Suppressor macrophage (primary cell): ENCODE data around the gene ANTKMT.
"Not testable (repeated sequence)": the region's sequence is repeated elsewhere in the genome, so short reads cannot be mapped to it uniquely, and the experiment has no call there.

Source experiments
- DNase-seq, 4 experiments: peaks; one replicate each; pipeline ENCODE4 v3.0.0-alpha.2; 2020 to 2022

The ANTKMT gene

DNA sequence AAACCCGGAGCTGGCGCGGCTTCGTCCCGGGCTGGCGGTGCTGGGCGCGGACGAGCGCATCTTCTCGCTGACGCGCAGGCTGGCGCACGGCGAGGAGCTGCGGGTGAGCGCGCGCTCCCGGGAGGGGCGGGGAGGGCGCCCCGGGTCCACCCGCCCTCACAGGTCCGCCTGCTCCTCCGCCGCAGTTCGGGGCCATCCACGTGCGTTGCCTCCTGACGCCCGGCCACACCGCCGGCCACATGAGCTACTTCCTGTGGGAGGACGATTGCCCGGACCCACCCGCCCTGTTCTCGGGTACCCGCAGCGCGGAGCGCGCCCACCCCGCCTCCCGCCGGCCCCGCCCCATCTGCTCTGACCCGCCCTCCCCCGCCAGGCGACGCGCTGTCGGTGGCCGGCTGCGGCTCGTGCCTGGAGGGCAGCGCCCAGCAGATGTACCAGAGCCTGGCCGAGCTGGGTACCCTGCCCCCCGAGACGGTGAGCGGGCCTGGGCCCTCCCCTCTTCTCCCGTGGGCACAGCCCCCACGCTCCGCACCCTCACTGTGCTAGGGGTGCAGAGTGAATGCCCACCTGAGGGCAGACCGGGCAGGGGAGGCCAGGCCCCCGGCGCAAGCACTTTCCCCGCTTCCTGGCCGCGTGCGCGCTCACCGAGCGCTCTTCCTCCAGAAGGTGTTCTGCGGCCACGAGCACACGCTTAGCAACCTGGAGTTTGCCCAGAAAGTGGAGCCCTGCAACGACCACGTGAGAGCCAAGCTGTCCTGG is 7.4 kb downstream of the ANTKMT start:
- DNase-seq = peak; percentile 74 to 92 (median 82)

GRCh38 chr16:728890-729744 is 8.2 kb downstream of the ANTKMT start:
- no peak for DNase-seq

GRCh38 chr16:729768-730665 is 9.1 kb downstream of the ANTKMT start:
- no peak for DNase-seq

DNA sequence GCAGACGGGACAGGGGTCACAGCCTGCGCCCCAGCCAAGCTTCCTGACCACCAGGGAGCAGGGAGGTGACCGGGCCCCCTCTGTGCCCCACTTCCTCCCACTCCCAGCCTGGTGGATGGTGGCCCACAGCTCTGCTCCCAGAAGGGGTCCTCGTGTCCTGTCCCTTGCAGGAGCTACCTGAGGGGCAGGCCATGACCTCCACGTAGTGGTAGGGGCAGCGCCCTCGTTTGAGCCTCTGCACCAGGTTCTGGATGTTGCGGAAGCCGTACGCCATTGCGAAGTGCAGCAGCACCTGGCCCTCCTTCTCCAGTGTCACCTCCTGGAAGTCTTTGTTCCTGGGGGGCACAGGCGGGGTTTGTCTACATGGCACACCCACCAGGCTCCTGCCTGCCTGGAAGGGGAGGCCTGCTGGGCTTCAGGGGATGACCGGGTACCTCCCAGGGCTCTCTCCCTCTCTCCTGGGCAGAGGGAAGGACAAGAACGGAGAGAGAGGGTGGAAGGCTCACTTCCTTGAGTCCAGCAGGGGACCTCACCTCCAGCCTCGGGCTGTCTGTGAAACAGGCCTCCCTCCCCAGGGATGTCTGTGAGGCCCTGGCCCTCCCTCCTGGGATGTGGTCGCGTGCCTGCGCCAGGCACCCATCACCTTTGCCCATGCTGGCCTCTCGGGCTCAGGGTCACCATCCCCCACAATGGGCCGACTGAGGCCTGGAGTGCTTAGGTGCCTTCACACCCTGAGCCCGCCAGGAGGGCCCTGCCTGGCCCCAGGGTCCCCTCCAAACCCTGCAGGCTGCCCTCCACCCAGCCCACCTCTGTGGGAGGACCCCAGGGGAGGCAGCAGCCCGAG is 9.9 kb downstream of the ANTKMT start:
- DNase-seq = peak in 1 of 4 experiments; percentile 1

DNA sequence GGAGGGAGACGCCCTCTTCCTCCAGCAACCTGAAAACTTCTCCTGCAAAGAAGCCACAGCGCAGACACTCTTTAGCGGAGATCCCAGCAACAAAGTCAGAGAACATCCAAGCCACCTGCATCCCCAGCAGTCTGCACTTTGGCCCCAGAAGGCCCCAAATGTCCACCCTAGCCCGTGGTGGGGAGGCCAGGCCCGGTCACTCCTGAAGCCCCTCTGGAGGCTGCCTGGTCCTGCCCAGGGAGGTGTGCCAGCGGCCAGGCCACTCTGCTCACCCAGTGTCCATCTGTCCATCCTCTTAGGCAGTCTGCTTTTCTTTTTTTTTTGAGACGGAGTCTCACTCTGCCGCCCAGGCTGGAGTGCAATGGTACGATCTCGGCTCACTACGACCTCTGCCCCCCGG is 11.4 kb downstream of the ANTKMT start:
- no peak for DNase-seq

DNA sequence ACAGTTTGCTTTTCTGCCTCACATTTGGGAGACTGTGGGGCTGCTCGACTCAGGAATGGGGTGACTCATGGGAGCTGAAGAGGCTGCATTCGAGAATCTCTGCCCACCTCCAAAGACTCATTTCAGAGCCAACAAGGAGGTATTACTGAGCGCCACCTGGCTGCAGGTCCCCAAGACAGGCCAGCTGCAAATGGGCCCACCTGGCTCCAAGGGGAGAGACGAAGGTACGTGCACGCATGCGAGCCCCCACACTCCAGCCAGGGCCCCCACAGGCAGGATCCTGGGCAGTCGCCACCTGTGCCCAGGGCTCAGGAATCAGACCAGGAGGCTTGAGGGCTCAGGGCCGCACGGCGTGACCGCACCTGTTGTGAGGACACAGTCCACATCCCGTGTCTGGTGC is 12.0 kb downstream of the ANTKMT start:
- DNase-seq = no peak

DNA sequence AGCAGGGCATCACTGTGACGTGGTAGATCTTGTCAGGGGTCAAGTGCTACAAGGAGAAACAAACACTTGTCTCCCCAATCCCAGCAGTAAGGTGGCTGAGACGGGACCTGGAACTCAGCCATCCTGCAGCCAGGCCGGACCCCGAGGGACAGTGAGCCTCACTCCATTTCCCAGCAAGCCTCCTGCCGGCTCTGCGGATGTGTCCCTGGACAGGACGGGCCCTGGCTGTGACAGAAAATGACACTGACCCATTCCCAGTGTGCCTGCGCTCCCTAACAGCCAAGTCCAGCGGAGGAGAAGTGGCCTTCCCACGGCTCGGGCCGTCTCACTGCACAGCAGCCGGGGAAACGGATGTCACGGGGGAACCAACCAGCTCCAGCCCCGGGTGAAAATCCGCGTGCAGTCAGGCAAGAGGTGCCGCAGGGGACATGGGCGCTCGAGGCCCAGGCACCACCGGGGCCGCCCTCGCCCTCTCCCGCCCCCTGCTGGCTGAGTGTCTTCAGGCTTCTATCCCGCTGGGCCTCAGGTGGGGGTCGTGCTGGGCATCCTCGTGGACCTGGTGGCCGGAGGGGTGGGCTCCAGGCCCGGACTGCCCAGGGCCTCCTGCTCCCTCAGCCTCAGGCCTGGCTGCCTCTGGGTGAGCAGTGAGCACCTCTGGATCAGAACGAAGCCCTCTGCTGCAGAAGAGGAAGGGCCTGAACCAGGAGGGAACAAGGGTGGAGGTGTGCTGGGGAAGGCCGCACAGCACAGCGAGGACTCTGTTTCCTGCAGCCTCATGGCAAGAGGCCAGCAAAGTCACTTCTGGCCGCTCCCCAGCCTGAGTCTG is 12.6 kb downstream of the ANTKMT start:
- DNase-seq = peak in 1 of 4 experiments; percentile 46

GRCh38 chr16:734208-734980 is 13.4 kb downstream of the ANTKMT start:
- DNase-seq = no peak

DNA sequence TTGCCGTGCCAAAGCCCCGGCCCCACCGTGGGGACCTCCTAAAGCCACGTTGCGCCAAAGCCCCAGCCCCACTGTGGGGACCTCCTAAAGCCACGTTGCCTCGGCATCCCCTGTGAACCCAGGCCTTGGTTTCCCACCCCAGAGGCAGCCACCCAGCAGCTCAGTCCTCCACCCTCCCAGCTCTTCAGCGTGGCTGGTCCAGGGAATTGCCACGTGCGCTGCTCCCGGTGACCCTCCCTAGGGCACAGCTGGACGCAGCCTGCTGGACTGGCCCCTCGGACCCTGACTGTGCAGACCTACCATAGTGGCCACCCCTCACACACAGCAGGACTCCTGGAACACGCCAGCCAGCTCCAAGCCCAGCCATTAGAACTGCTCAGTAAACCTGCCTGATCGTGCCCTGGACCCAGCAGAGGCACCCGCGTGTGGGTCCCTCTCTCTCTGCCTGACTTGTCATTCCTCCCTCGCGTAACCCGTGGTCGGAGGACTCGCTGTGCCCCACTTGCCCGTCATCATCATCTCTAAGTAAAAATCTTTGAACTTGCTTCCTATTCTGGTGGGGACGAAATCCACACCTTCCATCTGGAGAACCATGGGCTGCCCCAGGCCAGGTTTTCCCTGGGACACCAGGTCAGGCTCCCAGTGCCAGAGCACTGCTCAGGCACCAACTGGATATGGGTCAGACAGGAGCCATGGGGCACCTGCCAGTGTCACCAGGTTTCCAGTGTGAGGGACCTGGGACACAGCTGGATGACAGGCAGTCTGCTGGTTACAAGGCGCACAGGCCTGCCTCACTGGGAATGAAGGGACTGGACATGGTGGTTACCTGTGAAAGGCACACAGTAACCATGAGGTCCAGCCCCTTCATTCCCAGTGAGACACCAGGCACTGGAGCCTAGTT is 14.3 kb downstream of the ANTKMT start:
- no peak for DNase-seq

- no peak for DNase-seq
Measured at GRCh38 chr16:735982-736453, 15.1 kb downstream of the ANTKMT start.

DNA sequence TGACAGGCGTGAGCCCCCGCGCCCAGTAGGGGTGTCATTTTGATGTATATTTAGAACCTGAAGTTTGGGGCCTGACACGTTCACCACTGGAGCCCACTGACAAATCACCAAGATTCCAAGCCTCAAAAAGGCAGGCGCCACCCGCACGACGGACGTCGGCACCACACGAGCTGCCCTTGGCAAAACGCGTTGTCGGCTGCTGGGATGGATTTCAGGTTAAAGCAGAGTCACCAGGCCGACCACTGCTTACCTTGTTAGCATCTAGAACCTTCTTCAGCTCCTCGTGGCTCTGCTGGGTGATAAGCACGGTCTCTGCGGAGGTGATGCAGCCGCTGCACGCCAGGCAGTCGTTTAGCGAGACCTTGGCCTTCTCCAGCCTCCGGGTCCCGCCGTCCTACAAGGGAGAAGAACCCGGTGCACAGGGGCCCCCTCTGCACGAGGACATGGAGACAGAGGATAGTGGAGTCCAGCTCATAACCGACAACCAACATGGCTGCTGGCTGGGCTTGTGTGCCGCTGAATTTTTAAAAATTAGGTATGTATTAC is 16.1 kb downstream of the ANTKMT start:
- no peak for DNase-seq

DNA sequence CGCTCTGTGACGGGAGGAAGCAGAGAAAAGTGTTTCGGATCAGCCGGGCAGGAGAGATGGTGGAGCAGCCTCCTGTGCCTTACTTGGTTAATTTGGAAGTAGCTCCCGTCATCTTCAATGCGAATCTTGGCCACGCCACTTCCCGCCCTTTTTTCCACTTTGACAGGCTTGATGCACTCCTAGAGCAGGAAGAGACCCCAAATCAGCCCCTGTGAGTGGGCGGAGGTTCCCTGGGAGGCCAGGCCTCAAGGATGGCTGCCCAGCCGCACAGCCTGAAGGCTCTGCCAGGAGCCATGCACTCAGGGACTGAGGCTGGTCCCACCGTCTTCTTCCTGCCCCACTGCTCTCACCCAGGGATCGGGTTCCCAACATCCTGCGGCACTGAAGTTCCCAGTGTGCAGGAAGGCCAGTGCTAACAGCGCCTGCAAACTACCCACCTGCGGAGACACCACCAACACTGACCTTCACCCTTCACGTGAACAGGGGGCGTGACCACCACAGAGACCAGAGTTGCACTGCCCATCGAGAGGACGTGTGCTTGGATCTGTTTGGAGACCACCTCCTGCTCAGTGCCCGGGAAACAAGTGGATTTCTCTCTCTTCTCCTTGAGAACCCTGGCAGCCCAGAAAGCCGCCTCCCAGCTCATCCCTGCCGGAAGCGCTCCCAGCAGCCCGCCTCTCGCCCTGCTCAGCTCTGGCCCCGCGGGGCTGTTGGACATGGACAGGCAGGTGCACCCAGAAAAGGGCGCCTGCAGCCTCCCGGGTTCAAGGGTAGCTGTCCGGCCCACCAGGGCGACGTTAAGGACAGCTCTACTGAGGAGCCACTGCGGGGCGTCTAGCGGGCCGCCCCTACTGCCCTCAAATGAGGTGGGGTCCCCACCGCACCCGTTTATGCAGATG is 18.9 kb downstream of the ANTKMT start:
- no peak for DNase-seq

DNA sequence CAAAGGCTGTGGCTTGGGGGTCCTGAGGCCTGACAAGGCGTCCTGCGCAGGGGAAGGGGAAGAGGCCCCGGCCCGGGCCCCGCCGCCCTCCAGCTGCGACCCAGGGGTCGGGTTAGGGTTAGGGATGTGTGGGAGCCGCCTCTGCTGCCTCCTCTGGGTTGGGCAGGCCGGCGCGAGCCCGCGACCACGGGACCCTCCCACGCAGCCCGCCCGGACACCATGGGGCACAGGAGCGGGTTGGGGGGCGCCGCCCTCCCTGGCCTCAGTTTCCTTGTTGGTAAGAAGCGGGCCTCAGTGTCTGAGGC is 19.5 kb downstream of the ANTKMT start:
- DNase-seq = peak in 2 of 4 experiments; percentile 58 to 62

DNA sequence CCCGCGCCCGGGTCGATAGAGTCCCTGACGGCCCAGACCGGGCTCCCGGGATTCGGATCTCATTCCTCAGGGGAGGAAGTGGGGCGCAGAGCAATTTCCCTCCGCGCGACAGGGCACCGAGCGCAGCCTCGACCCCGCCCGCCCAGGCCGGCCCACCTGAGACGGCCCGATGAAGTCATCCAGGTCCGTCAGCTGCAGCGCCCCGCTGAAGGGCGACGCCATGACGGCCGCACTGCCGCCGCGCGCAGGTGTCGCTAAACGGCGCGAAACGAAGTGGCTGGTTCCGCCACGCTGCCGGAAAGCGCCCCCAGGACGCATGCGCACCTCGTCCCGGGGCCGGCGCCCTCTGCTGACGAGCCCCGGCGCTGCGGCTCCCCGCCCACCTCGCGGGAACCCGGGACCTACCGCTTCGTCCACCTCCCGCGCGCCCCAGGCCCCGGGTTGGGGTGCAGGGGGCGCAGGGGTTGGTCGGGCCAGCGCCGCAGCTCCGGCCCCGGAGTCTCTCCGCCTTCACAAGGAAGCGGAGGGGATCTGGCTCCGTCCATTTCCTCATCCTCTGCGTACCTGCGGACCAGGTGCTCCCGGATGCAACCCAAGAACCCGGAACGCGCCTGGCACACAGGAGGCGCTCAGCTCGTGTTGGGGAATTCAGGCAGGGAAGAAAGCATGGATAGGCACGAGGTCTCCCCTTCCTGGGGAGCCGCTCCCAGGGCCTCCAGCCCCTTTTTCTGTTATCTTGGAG is 20.0 kb downstream of the ANTKMT start, which contains the start of gene CIAO3:
CIAO3 (minus strand) TSS at position 234 of the 742 bp plus-strand sequence; CDS start at position 222, 12 bp downstream.
- peak; percentile 92 to 96 (median 95) for DNase-seq

GRCh38 chr16:741986-742629 is 21.2 kb downstream of the ANTKMT start:
- DNase-seq = no peak

DNA sequence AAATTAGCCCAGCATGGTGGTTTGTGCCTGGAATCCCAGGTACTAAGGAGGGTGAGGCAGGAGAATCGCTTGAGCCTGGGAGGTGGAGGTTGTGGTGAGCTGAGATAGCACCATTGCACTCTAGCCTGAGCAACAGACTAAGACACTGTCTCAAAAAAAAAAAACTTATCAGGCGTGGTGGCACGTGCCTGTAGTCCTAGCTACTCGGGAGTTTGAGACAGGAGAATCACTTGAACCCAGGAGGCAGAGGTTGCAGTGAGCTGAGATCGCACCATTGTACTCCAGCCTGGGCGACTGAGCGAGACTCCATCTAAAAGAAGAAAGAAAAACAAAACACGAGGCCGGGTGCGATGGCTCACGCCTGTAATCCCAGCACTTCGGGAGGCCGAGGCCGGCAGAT is 21.9 kb downstream of the ANTKMT start:
- DNase-seq = not testable (repeated sequence)
